SU-DHL-6 (cell line): ENCODE results near the gene HPGDS.

Source experiments
- H2AFZ ChIP-seq: fragments of 200-600 bp; sonication (generic); 2 replicates; pipeline ENCODE4 v1.6.1; 2014; ENCODE audit warnings: low read depth, mild to moderate bottlenecking, moderate library complexity, mixed read lengths, antibody characterized with exemption, low read length; ENCODE audit not compliant: severe bottlenecking
- H3F3A ChIP-seq: fragments of 200-600 bp; shearing (Covaris generic); 2 replicates; pipeline ENCODE4 v1.6.0; 2016; ENCODE audit warnings: antibody characterized with exemption, mild to moderate bottlenecking; ENCODE audit not compliant: insufficient read depth
- H3K27ac ChIP-seq: fragments of 200-600 bp; sonication (generic); 2 replicates; pipeline ENCODE4 v1.5.1; 2016; ENCODE audit warnings: low read depth, mild to moderate bottlenecking, low read length, moderate library complexity, mixed read lengths
- H3K27me3 ChIP-seq: fragments of 200-600 bp; sonication (generic), shearing (Covaris generic); 2 replicates; pipeline ENCODE4 v1.6.0; 2014; ENCODE audit warnings: mild to moderate bottlenecking, low read length
- H3K36me3 ChIP-seq: fragments of 200-600 bp; sonication (generic); 2 replicates; pipeline ENCODE4 v1.6.1; 2014; ENCODE audit warnings: mild to moderate bottlenecking, low read length, mixed read lengths
- H3K4me2 ChIP-seq: fragments of 300-600, 200-600 bp; shearing (Covaris generic), sonication (generic); 2 replicates; pipeline ENCODE4 v1.6.0; 2014; ENCODE audit warnings: low read length, low read depth, mild to moderate bottlenecking; ENCODE audit not compliant: poor library complexity, severe bottlenecking
- H3K4me3 ChIP-seq: fragments of 200-600 bp; sonication (generic); 2 replicates; pipeline ENCODE4 v1.5.1; 2014; ENCODE audit warnings: antibody characterized with exemption, low read length, mild to moderate bottlenecking, mixed read lengths; ENCODE audit not compliant: insufficient read depth, poor library complexity, severe bottlenecking
- H3K79me2 ChIP-seq: fragments of 200-600 bp; sonication (generic); 2 replicates; pipeline ENCODE4 v1.6.1; 2014; ENCODE audit warnings: mild to moderate bottlenecking, low read length, moderate library complexity; ENCODE audit not compliant: insufficient read depth
- H3K9ac ChIP-seq: fragments of 200-600 bp; sonication (generic); 2 replicates; pipeline ENCODE4 v1.7.0; 2014; ENCODE audit warnings: mild to moderate bottlenecking, low read length
- H3K9me2 ChIP-seq: fragments of 200-600 bp; sonication (generic); replicated peaks from 2 replicates; pipeline ENCODE4 v1.6.1; 2014; ENCODE audit warnings: low read length; ENCODE audit not compliant: insufficient read depth
- H3K9me3 ChIP-seq: fragments of 200-600 bp; sonication (generic); 2 replicates; pipeline ENCODE4 v1.6.1; 2014; ENCODE audit warnings: low read length, mixed read lengths; ENCODE audit not compliant: insufficient read depth
- H4K20me1 ChIP-seq: fragments of 200-600 bp; sonication (generic); 2 replicates; pipeline ENCODE4 v1.6.1; 2014; ENCODE audit warnings: low read depth, mild to moderate bottlenecking, antibody characterized with exemption, low read length, moderate library complexity, mixed read lengths
- CTCF ChIP-seq: fragments of 200-600 bp; sonication (generic); IDR thresholded peaks from one replicate; pipeline ENCODE4 v1.5.1; 2017; ENCODE audit warnings: antibody characterized with exemption, mild to moderate bottlenecking, low read length, moderate library complexity; ENCODE audit not compliant: insufficient read depth, poor library complexity, severe bottlenecking
- EZH2phosphoT487 ChIP-seq: fragments of 200-600 bp; sonication (generic), shearing (Covaris generic); conservative IDR thresholded peaks from 2 replicates; pipeline ENCODE4 v1.6.1; 2018; ENCODE audit warnings: mild to moderate bottlenecking, antibody characterized with exemption, low read length, moderate library complexity, mixed read lengths

HPGDS gene

GRCh38 chr4:94278781-94279180 lies 63.9 kb downstream of the HPGDS start:
- H3K27ac ChIP-seq, result no peak overlapping the region
- H3K36me3 ChIP-seq, result peaks cover 8% of the 10 kb centered on the region; the same call in 1 of the 2 replicates
- H2AFZ ChIP-seq, result no peak overlapping the region
- no peaks in the 10 kb centered on the region for H3K9me2 ChIP-seq
- H3K27me3 ChIP-seq, result no peaks in the 10 kb centered on the region
- H3K4me2 ChIP-seq, result no peak overlapping the region
- H3F3A ChIP-seq, result no peaks in the 10 kb centered on the region
- no peaks in the 10 kb centered on the region for H3K9me3 ChIP-seq
- no peak overlapping the region for H3K9ac ChIP-seq
- H3K4me3 ChIP-seq, result no peak overlapping the region
- H3K79me2 ChIP-seq, result no peaks in the 10 kb centered on the region
- TF ChIP-seq EZH2phosphoT487 (no peak), CTCF (no peak)
- H4K20me1 ChIP-seq, result no peaks in the 10 kb centered on the region

GRCh38 chr4:94277534-94277933 lies 65.1 kb downstream of the HPGDS start:
- H2AFZ ChIP-seq, result no peak overlapping the region
- no peaks in the 10 kb centered on the region for H3K9me2 ChIP-seq
- peaks cover 8% of the 10 kb centered on the region; the same call in 1 of the 2 replicates for H3K36me3 ChIP-seq
- no peaks in the 10 kb centered on the region for H3F3A ChIP-seq
- H3K27ac ChIP-seq, result no peak overlapping the region
- H4K20me1 ChIP-seq, result no peaks in the 10 kb centered on the region
- H3K79me2 ChIP-seq, result no peaks in the 10 kb centered on the region
- TF ChIP-seq EZH2phosphoT487, result no peak
- no peak for TF ChIP-seq CTCF
- H3K9ac ChIP-seq, result no peak overlapping the region
- no peak overlapping the region for H3K4me3 ChIP-seq
- no peak overlapping the region for H3K4me2 ChIP-seq
- H3K9me3 ChIP-seq, result no peaks in the 10 kb centered on the region
- no peaks in the 10 kb centered on the region for H3K27me3 ChIP-seq

- no peak overlapping the region for H2AFZ ChIP-seq
- H3K4me3 ChIP-seq, result no peak overlapping the region
- H3K27me3 ChIP-seq, result no peaks in the 10 kb centered on the region
- H4K20me1 ChIP-seq, result no peaks in the 10 kb centered on the region
- H3K9me2 ChIP-seq, result no peaks in the 10 kb centered on the region
- no peak overlapping the region for H3K27ac ChIP-seq
- no peak overlapping the region for H3K9ac ChIP-seq
- no peak overlapping the region for H3K4me2 ChIP-seq
- peaks cover 8% of the 10 kb centered on the region; the same call in 1 of the 2 replicates for H3K36me3 ChIP-seq
- TF ChIP-seq CTCF (no peak), EZH2phosphoT487 (no peak)
- H3F3A ChIP-seq, result no peaks in the 10 kb centered on the region
- H3K9me3 ChIP-seq, result no peaks in the 10 kb centered on the region
- no peaks in the 10 kb centered on the region for H3K79me2 ChIP-seq
Observed at GRCh38 chr4:94276204-94276603, 66.4 kb downstream of the HPGDS start.
